ENCODE data around the gene SASH1.
"Not testable (repeated sequence)": the region's sequence is repeated elsewhere in the genome, so short reads cannot be mapped to it uniquely, and the experiment has no call there.

SASH1 gene

DNA sequence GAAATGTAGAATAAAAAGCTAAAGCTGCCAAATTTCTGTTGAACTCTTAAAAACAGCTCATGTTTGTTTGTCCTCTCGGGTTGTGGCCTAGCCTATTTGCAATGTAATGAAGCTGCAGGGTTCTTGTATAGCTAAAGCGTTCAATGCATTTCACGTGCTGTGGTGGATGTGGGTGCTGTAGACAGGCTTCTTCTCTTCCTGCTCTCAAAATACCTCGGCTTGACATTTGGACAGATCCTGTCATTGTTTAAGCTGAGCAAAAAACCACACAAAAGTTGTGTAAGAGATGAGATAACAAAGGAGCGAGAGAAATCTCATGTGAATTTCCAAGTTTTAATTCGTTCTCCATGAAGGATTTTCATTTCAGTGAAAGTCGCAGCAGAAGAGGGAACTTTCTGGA is 207.9 kb downstream of the SASH1 start:
- DNase-seq (ENCODE audit: low read depth) = no peak

DNA sequence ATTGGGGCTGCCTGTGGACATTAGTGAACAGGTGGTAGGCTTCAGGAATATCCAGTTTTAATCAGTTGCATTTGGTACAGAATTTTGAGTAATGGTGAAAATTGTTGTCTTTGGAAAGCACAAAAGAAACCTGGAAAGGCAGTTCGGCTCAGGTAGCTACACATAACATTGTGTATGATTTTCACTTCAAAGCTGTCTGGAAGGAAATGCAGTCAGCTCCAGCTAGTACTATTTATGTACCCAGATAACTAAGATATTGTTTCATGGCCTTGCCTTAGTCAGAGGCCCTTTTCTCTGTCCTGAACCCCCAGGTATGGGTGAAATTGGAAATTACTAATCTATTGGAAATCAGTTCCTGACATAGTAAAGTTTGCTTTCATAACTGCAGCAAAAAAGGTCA is 208.6 kb downstream of the SASH1 start:
- no peak for DNase-seq (ENCODE audit: low read depth)

DNA sequence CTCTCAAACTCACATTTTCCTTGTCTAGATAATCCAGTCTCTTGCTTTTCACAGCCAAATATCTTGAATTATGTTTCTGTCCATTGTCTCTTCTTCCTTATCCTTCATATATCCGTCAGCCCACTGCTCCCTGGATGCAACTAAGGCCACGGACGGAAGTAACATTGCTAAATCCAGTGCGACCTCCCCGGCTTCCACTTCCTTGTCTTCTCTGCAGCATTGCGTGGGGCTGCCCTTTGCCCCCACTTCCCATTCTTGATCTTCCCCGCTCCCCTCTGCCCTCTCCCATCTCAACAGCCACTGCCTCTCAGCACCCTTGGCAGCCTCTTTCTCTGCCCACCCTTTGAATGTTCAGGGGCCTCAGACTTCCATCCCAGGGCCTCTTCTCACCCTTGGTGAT is 213.8 kb downstream of the SASH1 start:
- DNase-seq (ENCODE audit: low read depth) = no peak

DNA sequence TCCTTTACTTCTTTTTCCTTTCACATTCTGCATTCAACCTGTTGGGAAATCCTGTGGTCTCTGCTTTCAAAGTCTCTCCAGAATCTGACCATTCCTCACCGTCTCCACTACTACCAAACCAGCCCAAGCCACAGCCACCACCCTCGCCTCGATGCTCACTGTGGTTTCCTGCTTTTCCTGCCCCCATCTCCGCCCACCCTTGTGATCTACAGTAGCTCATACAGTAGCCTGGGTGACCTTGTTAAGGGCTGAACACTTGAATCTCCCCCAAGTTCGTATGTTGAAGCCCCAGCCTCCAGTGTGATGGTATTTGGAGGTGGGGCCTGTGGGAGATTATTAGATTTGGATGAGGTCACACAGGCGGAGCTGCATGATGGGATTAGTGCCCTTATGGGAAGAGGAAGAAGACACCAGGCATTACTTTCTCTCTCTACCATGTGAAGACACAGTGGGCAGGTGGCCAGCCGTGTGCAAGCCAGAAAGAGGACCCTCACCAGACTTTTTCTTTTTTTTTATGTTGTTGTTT is 215.2 kb downstream of the SASH1 start:
- no peak for DNase-seq (ENCODE audit: low read depth)

DNA sequence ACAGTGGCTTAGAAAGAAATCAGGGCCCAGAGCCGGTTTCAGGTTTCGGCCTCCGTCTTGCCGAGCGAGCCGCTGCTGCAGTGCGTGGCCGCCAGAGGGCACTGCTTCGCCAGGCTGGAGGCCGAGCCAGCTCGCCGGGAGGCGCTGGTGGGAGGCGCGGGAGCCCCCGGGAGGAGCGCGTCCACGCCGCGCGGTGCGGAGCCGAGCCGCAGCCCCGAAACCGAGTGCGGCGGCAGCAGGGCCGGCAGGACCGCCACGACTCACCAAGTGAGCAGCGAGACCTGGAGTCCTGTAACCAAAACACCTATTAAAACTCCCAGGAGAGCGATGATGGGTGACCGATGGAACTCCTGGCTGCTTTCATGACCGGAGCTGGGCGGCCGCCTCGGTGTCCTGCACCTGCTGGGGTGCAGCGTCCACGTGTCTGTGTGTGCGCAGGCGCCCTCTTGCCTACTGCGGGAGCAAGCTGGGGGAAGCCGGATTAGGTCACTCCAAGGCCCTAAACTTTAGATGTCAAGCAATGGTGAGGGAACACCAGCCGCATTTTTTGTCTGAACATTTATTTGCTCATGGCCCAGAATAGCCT is 217.3 kb downstream of the SASH1 start:
- peak; percentile 45 for DNase-seq (ENCODE audit: low read depth)

DNA sequence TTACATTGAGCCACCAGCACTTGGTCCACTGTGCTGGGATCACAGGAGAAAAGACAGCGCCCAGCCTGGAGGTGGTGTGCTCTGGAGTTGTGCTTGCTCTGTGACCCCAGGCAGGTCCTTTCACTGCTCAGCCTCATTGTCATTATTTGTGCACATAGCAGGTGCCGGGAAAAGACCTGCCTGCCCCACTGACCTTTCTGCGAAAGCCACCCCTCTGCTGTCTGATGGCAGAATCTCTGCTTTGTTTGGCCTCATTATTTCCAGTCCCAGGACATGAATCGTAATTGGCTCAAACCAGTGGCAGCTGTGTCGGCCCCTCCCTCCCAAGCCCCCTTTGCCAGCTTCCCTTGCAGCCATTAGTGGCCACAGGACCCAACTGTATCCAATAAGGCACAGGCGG is 219.0 kb downstream of the SASH1 start:
- no peak for DNase-seq (ENCODE audit: low read depth)

DNA sequence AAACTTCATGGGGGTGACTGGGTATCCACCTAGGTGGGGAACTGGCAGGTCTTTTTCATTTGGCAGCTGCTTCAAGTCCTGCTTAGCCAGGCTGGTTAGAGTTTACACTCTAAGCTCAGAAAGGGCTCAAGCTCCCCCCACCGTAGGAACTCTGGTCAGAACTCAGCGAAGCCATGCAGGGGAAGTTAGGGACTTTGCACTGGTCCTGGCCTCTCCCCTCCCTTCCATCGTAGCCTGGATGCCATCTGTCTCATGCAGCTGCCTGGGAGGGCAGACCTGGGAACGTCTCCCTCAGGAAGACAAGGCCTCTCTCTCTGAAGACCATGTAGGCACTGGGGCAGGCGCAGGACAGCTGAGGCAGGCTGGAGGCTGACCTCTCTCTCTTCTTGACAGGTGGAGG is 220.4 kb downstream of the SASH1 start:
- no peak for DNase-seq (ENCODE audit: low read depth)

DNA sequence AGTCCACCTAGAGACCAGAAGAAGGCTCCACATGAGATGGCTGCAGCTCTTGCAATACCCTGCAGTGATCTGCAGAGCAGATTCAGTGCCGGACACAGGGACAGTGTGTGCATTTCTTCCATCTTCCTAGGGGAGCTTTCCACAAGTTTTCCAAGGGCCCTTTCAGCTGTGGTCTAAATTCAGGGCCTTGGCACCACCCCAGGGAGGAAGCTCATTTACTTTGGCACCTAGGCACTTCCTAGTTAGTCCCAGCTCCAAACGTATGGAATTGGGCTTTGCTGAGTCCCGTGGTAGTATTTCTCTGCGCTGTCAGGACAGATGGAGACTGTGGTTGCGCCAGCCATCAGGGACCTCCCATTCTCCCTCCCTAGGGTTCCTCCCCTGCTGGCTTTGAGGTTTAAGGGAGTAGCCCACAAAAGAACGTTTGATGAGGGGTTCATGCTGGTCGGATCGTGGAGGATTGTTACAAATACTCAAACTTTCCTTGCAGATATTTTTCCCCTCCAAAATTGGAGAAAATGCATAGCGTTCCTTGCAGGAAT is 221.9 kb downstream of the SASH1 start:
- no peak for DNase-seq (ENCODE audit: low read depth)

DNA sequence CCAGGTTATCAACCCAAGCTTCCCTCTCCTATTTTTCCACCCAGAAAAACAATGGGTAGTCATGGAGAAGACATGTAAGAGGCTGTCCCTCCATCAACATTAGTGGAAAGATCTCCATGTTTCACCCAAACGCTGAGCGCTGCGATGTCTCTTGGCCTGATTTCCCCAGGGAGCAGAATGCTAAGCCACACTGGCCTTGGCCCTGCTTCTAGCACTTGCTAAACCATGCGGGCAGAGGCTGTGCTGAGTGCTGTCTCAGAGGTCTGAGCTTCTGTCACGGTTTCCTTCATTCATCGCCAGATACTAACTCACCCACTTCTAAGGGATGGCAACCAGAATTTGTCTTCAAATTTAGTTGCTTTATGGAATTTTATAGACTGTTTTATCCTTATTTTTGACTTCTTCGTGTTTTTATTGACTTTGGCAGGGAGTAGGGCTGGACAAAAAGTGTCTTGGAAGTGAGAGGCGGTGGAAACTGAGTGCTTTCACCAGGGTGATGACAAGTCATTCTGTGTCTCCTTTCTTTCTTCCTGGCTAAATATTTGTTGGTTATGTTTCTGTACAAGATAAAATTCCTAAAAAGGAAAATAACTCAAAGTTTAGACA is 222.8 kb downstream of the SASH1 start:
- no peak for DNase-seq (ENCODE audit: low read depth)

DNA sequence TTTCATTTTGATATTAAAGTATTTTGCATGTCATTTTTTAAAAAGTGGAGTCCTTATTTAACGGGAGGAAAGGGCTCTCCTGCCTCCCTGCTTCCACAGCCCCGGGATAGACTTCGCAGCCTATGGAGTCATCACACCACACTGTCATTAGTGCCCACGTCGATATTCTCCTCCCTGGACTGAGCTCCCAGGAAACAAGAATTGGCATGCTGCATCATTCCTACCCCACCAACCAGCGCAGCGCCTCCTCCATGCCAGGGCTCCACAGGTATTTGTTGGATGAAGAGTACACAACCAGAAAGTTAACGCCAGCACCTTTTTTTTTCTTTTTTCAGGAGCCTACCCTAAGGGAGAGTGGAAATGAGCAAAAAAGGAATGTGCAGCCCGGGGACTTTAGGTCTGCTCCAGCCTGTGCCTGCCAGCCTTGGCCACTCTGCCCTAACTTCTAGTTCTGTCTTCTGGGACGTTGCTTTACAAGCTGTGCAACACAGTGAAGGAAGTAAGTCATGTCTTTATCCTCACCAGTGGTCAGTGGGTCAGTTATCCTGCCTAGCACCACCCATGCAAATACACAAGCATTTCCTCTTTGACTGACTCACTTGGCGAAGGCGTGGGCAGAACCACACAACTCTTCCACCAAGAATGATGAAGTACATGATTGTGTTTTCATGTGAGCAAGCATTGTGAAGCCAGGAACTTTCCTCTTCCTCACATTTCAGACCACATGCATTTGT is 223.5 kb downstream of the SASH1 start:
- DNase-seq (ENCODE audit: low read depth) = no peak

DNA sequence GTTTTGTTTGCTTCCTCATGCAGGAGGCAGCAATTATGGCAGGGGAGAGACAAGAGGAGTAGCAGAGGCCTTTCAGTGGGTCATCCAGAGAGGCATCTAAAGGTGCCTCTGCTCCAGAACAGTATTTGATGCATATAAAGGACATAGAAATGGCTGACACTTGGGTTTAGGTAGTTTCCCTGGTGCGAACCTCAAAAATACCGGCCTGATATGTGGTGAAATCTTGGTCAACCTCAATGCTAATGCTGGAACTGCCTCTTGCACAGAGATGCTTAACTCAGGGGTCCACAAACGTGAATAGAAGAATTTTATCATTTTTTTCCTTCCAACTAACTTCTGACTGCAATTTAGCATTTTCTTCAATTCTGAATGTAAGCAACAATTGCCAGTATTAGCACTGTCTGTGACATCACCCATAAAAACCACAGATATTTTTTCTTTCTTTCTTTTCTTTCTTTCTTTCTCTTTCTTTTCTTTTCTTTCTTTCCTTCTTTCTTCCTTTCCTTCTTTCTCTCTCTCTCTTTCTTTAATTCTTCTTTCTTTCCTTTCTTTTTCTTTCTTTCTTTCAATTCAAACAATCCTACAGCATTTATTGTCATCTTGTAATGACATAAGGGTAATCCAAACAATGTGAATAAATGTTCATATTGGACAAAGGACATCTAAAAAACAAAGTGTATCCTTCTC is 224.2 kb downstream of the SASH1 start:
- DNase-seq (ENCODE audit: low read depth) = no peak

DNA sequence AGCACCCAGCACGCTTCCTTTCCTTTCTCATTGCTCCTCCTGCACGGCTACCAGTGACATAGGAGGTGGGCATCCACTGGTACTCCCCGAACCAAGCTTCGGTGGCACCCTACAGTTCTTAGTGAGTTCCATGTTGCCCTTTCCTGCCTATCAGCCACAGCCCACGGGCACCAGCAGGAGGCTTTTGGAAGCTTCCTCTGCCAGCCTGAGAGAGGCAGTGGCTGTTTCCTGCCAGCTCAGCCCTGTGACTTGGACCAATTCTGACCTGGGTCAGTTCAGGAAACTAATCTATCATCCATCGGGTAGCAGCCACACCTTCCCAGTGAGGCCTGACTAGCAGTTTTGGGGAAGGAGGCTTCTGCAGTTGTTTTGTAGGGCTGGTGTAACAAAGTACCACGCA is 227.8 kb downstream of the SASH1 start:
- DNase-seq (ENCODE audit: low read depth) = no peak

DNA sequence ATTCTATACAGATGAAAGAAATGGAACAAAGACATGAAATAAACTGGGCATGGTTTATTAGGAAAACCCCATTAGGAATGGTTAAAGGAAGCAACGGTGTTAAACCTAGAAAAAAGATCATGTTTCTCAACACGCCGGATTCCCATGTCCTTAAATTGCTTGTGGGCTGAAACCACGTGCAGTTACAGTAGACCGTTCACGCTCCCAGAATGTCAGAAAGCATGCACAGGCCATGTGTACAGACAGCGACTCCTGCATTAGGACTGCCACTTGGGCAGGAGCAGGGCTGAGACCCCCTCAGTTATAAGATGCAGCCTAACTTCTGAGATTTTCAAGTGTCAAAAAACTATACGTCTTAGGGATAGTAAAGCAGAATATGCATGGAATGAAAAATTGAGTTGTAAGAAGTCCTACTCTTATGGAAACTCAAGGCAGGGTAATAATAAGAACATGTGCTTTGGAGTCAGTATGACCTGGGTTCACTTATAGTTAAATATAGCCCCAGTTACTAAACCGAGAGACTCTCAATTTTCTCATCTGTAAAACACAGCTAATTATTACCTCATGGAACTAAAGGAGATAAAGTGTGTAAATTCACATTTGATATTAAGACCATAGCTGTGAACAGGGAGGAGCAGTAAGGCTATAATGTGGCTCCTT is 230.2 kb downstream of the SASH1 start:
- DNase-seq (ENCODE audit: low read depth) = no peak

DNA sequence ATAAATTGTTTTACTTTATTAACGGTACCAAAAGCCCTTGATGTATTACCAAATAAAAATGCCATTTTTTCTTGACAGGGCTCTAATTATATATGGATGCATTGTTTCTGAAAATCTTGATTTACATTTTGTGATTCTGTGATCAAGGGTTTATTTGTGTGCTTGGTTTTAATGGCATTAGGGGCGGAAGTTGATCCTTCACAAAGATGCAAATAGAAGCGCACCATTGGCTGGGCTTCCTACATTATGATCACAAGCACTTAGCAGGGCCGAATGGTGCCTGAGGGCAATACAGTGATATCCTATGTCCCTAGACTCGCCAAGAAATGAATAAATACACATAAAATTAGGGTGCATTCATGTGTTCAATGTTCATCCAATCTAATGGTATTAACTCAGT is 231.3 kb downstream of the SASH1 start:
- no peak for DNase-seq (ENCODE audit: low read depth)

DNA sequence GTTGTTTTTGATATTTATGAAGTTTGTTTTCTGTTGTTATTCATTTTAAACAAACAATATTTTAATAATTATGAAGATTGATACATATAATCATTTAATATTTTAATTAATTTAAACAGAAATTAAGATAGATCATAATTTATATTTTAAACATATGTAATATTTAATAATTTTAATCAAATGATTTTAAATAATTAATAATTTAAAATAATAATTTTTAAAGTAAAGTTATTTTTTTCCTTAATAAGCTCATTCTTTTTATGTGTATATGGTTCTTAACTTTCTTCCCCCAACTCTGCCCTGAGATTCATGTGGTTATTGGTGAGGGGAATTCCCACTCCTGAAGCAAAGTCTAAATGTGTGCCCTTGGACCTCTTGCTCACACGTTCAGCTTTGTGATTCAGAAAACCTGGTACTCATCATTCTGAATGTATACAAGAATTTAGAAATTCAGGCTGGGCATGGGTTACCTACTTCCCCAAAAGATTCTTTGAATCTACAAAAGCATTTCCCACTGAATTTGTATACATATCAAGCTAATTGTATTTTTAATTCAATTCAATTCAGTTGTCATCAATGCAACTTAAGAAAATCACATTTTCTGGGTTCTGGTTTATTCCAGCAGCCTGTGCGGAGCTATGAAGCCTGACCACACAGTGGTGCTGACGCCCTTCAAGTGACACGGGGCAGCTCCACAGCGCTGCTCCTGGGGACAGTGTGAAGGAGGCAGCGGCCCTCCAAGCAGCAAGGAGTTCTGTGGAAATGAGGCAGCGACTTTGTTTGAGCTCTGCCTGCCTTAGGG is 235.2 kb downstream of the SASH1 start:
- DNase-seq (ENCODE audit: low read depth) = no peak

DNA sequence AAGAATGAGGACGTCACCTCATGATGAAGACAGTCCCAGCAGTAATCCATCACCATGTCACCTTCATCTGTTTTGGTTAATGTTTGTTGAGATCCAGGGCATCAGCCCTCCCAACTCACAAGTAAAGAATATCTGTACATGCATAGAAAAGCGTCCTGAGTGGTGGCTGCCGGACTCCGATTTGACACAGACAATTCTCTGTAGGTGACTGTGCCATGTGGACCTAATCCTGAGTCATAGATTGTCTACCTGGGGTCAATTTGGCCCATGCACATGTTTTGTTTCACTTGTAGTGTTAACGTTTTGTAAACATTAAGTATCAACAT is 235.8 kb downstream of the SASH1 start:
- DNase-seq (ENCODE audit: low read depth) = no peak

DNA sequence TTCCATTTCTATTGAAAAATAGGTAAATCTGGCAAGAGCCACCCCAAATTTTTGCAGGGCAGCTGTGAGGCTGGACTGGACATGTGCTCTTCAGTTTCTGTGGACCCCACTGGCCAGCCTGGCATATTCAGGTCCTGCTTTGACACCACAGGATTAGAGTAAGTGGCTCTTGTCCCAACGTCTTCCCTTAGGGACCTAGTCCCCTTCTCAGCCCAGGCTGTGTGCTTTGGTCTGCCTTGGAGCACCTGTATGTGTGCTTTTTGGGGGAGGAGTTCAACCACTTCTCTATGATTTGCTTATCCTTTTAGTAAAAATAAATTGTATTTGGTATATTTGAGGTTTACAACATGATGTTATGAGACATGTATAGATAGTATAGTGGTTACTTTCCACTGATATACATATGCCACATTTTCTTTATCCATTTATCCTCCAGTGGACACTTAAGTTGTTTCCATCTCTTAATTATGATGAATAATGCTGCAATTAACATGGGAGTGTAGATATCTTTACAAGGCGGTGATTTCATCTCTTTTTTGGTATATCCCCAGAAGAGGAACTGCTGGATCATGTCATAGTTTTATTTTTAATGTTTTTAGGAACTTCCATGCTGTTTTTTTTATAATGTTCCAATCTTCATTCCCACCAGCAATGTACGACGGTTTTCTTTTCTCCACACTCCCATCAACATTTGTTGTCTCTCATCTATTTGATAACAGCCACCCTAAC is 236.4 kb downstream of the SASH1 start:
- DNase-seq (ENCODE audit: low read depth) = no peak

DNA sequence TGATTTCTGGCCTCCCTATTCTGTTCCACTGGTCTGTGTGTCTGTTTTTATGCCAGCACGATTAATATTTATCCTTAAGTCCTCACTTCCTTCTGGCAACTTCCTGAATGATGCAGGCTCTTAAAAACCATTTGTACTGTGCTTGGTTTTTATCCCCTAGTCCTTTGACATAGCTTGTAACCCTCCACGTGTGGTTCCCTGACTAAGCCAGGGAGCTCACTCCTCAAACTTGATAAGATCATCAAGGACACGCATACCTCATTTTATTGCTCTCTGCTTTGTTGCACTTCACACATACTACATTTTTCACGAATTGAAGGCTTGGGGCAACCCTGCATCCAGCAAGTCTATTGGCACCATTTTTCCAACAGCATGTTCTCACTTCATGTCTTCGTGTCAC is 237.8 kb downstream of the SASH1 start:
- no peak for DNase-seq (ENCODE audit: low read depth)

DNA sequence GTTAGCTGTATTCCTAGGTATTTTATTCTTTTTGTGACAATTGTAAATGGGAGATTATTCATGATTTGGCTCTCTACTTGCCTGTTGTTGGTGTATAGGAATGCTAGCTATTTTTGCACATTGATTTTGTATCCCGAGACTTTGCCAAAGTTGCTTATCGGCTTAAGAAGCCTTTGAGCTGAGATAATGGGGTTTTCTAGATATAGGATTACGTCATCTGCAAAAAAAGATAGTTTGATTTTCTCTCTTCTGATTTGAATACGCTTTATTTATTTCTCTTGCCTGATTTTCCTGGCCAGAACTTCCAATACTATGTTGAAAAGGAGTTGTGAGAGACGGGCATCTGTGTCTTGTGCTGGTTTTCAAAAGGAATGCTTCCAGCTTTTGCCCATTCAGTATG is 241.0 kb downstream of the SASH1 start:
- DNase-seq (ENCODE audit: low read depth) = no peak

DNA sequence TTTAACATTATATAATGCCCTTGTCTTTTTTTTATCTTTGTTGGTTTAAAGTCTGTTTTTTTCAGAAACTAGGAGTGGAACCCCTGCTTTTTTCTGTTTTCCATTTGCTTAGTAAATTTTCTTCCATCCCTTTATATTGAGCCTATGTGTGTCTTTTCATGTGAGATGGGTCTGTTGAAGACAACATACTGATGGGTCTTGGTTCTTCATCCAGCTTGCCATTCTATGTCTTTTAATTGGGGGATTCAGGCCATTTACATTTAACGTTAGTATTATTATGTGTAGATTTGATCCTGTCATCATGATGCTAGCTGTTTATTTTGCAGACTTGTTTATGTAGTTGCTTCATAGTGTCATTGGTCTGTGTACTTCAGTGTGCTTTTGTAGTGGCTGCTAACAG is 243.0 kb downstream of the SASH1 start:
- DNase-seq (ENCODE audit: low read depth) = not testable (repeated sequence)

DNA sequence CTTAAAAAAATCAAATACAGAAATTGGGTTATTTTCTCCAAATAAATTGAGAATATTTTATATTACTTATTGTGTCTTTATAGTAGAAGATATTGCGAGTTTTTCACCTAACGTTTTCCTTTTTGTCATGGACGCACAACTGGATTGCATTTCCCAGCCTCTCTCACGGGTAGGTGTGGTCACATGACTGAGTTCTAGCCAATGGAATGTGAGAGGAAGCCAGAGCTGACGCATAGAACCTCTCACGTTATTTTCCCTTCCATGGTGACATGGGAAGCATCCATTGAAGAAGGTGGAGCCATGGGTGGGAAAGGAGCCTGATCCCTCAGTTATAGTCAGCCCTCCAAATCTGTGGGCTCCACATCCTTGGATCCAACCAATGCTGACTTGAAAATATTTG is 248.2 kb downstream of the SASH1 start:
- no peak for DNase-seq (ENCODE audit: low read depth)
